Fibroblast of peridontal ligament (primary cell): ENCODE data around the gene TAB2.

Experiments
- DNase-seq: peaks from one replicate; pipeline ENCODE4 v3.0.0-alpha.2; 2010; ENCODE audit errors: extremely low read depth

Gene TAB2

GRCh38 chr6:149371154-149371553, 53.6 kb downstream of the TAB2 start:
- DNase-seq, result no peak

GRCh38 chr6:149372062-149372461, 54.5 kb downstream of the TAB2 start:
- no peak for DNase-seq

GRCh38 chr6:149373511-149373910, 56.0 kb downstream of the TAB2 start:
- DNase-seq, result no peak

GRCh38 chr6:149379977-149380376, 62.5 kb downstream of the TAB2 start:
- no peak for DNase-seq

GRCh38 chr6:149380523-149380922, 63.0 kb downstream of the TAB2 start:
- no peak for DNase-seq

- DNase-seq, result no peak
These were observed 65.9 kb downstream of the TAB2 start for GRCh38 chr6:149383371-149383770.

- DNase-seq, result no peak
These were observed 67.0 kb downstream of the TAB2 start for GRCh38 chr6:149384464-149384863.

GRCh38 chr6:149385998-149386646, 68.6 kb downstream of the TAB2 start:
- no peak for DNase-seq

- DNase-seq, result no peak
These were observed 70.4 kb downstream of the TAB2 start for GRCh38 chr6:149387779-149388512.

GRCh38 chr6:149389509-149390297, 72.2 kb downstream of the TAB2 start:
- DNase-seq, result peak; percentile 63

- no peak for DNase-seq
These were observed 74.6 kb downstream of the TAB2 start for GRCh38 chr6:149392093-149392492.

GRCh38 chr6:149392535-149392934, 75.0 kb downstream of the TAB2 start:
- DNase-seq, result no peak

- DNase-seq, result no peak
These were observed 75.6 kb downstream of the TAB2 start for GRCh38 chr6:149393002-149393679.

- no peak for DNase-seq
These were observed 77.7 kb downstream of the TAB2 start for GRCh38 chr6:149395185-149395584.

- DNase-seq, result no peak
These were observed 79.9 kb downstream of the TAB2 start for GRCh38 chr6:149397384-149397783.

GRCh38 chr6:149400050-149400449, 82.5 kb downstream of the TAB2 start, which contains the start of gene SUMO4:
TSS of gene SUMO4 (plus strand) at chr6:149400262. CDS start at chr6:149400392, 130 bp downstream.
- no peak for DNase-seq

- no peak for DNase-seq
These were observed 86.0 kb downstream of the TAB2 start for GRCh38 chr6:149403534-149403933.

- DNase-seq, result peak; percentile 70
These were observed 88.6 kb downstream of the TAB2 start for GRCh38 chr6:149405823-149406765.

- no peak for DNase-seq
These were observed 92.1 kb downstream of the TAB2 start for GRCh38 chr6:149409617-149410016.

GRCh38 chr6:149410557-149410956, 93.0 kb downstream of the TAB2 start:
- DNase-seq, result no peak

- DNase-seq, result no peak
These were observed 96.5 kb downstream of the TAB2 start for GRCh38 chr6:149414009-149414408.
